ENCODE measurements around the gene RAB42. TPM values are rescaled to one million over a fixed set of nuclear protein-coding genes. Genes with fewer than 3 reads are reported as not detected.

The RAB42 gene
- total RNA-seq, 1 experiment from 2014 or later, result 2.4 TPM

- TF ChIP-seq CTCF (conservative IDR thresholded peaks at IDR 0.05; ENCODE audit: low read depth, low read length) (no peak), EZH2 (IDR thresholded peaks at IDR 0.05; ENCODE audit: borderline replicate concordance, low read depth, low read length, poor library complexity, severe bottlenecking) (no peak)
- H3K36me3 ChIP-seq (ENCODE audit: insufficient read depth, low read length, poor library complexity, severe bottlenecking), result peaks cover 4% of the 10 kb centered on the region
- no peaks in the 10 kb centered on the region for H3K9me3 ChIP-seq (ENCODE audit: low read depth, low read length, poor library complexity, severe bottlenecking)
- no peak overlapping the region for H3K27ac ChIP-seq (ENCODE audit: low read depth, low read length, poor library complexity, severe bottlenecking)
- no TSS peak for BruUV-seq (replicated peaks)
- H3K27me3 ChIP-seq (replicated peaks; ENCODE audit: insufficient read depth, low read depth, low read length, poor library complexity), result no peaks in the 10 kb centered on the region
- H3K4me3 ChIP-seq (ENCODE audit: low read depth, low read length, poor library complexity, severe bottlenecking), result no peak overlapping the region
- DNase-seq (ENCODE audit: low spot score), result no peak
- CTCF ChIA-PET, result no interaction called here
- intact Hi-C loops (cut with micrococcal nuclease; ENCODE audit: unreplicated experiment), result no loop called here
- POLR2A ChIA-PET (ENCODE audit: low non-redundant PET), result no interaction called here
- H3K4me1 ChIP-seq (ENCODE audit: insufficient read depth, low read length, poor library complexity, severe bottlenecking), result peaks cover 12% of the 10 kb centered on the region
Observed at GRCh38 chr1:28551381-28551780, 40.7 kb upstream of the RAB42 start.

GRCh38 chr1:28552758-28553663 is 39.1 kb upstream of the RAB42 start, which contains the start of gene TRNAU1AP:
TSS of gene TRNAU1AP (plus strand) at chr1:28553085. CDS start at chr1:28553111, 26 bp downstream.
- ChIA-PET POLR2A (ENCODE audit: low non-redundant PET) (interaction anchor here (0.6 to 1.0 kb wide), 2 partner anchors 29 to 290 kb away, joined by 5 to 6 read pairs; no protein-coding TSS in a partner anchor), CTCF (interaction anchor here (0.9 kb wide), 1 partner anchor 193 kb away, joined by 3 read pairs; no protein-coding TSS in a partner anchor)
- no TSS peak for BruUV-seq (replicated peaks)
- peak; percentile 98 for DNase-seq (ENCODE audit: low spot score)
- Histone ChIP-seq H3K27me3 (replicated peaks; ENCODE audit: insufficient read depth, low read depth, low read length, poor library complexity) (no peaks in the 10 kb centered on the region), H3K4me3 (ENCODE audit: low read depth, low read length, poor library complexity, severe bottlenecking) (peak within 1 kb of the TSS; percentile 91), H3K36me3 (ENCODE audit: insufficient read depth, low read length, poor library complexity, severe bottlenecking) (peaks cover 10% of the 10 kb centered on the region), H3K9me3 (ENCODE audit: low read depth, low read length, poor library complexity, severe bottlenecking) (no peaks in the 10 kb centered on the region), H3K27ac (ENCODE audit: low read depth, low read length, poor library complexity, severe bottlenecking) (peak within 1 kb of the TSS; percentile 71), H3K4me1 (ENCODE audit: insufficient read depth, low read length, poor library complexity, severe bottlenecking) (peaks cover 12% of the 10 kb centered on the region)
- TF ChIP-seq CTCF (conservative IDR thresholded peaks at IDR 0.05; ENCODE audit: low read depth, low read length) (no peak), EZH2 (IDR thresholded peaks at IDR 0.05; ENCODE audit: borderline replicate concordance, low read depth, low read length, poor library complexity, severe bottlenecking) (no peak)
- intact Hi-C loops (cut with micrococcal nuclease; ENCODE audit: unreplicated experiment), result no loop called here

GRCh38 chr1:28560886-28561285 is 31.2 kb upstream of the RAB42 start:
- intact Hi-C loops (cut with micrococcal nuclease; ENCODE audit: unreplicated experiment), result no loop called here
- H3K9me3 ChIP-seq (ENCODE audit: low read depth, low read length, poor library complexity, severe bottlenecking), result no peaks in the 10 kb centered on the region
- peaks cover 46% of the 10 kb centered on the region for H3K36me3 ChIP-seq (ENCODE audit: insufficient read depth, low read length, poor library complexity, severe bottlenecking)
- H3K27me3 ChIP-seq (replicated peaks; ENCODE audit: insufficient read depth, low read depth, low read length, poor library complexity), result no peaks in the 10 kb centered on the region
- ChIA-PET POLR2A (ENCODE audit: low non-redundant PET) (no interaction called here), CTCF (no interaction called here)
- H3K4me3 ChIP-seq (ENCODE audit: low read depth, low read length, poor library complexity, severe bottlenecking), result no peak overlapping the region
- no peaks in the 10 kb centered on the region for H3K4me1 ChIP-seq (ENCODE audit: insufficient read depth, low read length, poor library complexity, severe bottlenecking)
- TF ChIP-seq EZH2 (IDR thresholded peaks at IDR 0.05; ENCODE audit: borderline replicate concordance, low read depth, low read length, poor library complexity, severe bottlenecking), result no peak
- no peak for TF ChIP-seq CTCF (conservative IDR thresholded peaks at IDR 0.05; ENCODE audit: low read depth, low read length)
- DNase-seq (ENCODE audit: low spot score), result no peak
- BruUV-seq (replicated peaks), result no TSS peak
- no peak overlapping the region for H3K27ac ChIP-seq (ENCODE audit: low read depth, low read length, poor library complexity, severe bottlenecking)
